Measurements from ENCODE around the gene RDH5.

The RDH5 gene

DNA sequence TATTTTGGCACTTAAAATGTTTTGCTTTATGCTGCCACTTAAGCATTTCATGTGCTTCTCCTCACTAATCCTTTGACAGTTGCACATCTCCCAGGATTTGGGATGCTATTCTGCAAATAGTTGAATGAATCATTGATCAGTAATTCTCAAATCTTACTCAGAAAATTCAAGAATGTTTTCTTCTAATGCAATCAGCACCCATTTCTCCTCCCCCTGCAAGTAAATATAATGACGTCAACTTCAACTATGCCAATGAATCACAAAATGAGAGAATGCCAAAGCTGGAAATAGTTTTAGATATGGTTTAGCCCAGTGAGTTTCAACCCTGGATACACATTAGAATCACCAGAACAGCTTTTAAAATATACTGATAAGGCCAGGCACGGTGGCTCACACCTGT, 6.5 kb upstream of the RDH5 start:
- DNase-seq: no peak

DNA sequence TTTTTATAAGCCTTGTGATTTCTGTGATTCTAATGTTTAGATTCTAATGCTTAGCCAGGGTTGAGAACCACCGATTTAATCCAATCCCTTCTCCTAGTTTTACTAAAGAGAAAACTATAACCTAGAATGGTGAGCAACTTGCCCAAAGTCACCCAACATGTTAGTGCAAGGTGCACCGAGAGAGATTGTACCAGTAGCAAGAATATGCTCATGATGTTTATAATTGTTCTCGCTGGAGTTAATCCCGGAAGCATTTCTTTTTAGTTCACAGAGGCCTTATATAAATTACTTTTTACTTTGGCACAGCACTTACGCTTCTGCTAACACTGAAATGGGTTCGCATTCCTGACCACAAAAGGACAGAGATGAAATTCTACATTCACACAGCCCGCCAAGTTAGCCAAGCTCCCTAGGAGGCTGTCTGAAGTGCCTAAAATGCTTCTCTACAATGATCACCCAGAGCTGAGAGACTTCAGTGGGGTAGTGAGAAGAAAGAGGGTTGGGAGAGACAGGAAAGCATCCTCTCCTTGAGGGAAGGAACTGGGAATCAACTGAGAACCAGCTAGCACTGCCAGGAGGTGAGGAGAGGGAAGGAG, 4.9 kb upstream of the RDH5 start:
- DNase-seq: no peak

DNA sequence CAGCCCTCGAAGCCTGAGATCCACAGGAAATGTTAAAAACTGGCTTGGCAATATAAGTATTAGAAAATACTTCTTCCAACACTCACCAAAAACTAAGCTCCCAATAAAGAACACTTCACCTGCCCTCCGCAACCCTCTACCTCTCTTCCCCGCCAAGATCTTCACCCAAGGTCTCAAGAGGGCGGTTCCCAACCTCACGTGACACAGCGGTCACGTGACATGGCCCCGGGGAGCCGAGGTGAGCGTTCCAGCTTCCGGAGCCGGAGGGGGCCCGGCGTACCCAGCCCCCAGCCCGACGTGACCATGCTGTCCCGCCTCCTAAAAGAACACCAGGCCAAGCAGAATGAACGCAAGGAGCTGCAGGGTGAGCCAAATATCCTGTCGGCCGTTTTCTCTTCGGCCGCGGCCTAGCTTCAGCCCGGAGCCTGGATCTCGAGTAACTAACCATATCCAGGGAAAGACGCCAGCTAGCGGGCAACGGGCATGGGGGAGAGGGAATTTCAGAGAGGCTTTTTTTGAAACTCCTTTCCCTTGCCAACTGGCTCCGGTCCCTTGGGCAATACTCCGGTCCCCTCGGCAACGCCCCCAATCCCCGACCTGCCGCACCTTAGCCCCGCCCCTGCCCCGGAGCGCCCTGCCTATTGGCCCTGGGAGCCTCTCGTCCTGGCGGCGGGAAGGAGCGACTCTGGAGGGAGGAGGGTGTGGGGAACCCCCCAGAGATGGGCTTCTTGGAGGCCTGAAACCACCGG, 4.2 kb upstream of the RDH5 start, which contains the start of gene BLOC1S1:
BLOC1S1 (plus strand) TSS at position 214 of the 749 bp plus-strand sequence; CDS start at position 220, 6 bp downstream.
- peak; percentile 95 for DNase-seq

DNA sequence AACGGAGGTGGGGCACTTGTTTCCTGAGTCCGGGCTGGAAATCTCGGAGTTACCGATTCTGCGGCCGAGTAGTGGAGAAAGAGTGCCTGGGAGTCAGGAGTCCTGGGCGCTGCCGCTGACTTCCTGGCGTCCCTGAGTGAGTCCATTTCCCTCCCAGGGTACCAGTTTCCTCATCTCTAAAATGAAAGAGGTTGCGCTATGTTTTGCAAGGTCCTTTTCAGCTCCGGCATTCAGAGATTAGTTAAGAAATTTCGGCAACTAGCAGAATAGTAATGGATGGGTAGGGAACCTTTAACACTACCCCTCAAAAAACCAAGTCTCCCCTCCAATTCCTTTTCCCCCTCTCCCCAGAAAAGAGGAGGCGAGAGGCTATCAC, 3.6 kb upstream of the RDH5 start:
- no peak for DNase-seq

DNA sequence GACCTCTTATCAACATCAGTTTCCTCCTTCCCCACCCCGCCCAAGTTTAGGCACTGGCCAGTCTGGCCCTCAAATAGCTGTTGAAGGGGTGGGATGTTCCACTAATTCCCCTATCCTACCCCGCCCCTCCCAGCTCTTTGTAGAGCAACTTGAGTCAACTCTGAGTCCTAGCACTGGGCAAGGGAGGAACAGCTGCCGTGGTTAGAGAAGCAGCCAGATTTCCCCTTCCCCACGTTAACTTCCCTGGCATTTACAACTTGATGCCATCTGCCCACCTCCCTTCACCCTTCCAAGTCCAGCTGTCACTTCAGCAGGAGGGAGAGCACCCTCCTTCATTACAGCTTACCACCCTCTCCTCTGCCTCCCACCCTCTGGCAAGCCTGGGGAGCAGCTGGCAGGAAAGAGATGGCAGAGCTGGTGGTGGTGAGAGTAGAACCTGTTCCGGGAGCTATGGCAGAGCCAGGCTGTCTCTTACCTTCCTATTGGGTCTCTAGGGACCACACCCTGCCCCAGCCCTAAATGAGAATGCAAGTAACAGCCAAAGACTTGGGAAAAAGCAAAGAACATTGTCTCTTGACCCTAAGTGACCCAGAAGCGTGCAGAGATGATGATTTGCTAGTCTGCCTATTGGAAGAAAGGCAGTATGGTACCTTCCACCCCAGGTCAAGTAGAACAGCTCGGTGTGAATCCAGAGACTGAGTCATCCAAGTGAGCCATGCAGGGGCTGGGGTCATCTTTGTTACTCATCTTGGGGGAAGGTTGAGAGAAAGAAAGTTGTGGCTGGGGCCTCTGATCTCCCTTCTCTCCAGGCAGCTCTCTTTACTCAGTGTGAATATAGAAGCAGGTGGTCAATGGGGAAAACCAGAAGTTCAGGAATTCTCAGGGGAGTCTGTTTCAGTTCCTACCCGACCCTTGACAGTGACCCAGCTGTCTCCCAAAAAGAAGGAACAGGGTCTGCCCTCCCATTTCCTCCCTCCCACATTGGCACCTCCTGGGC, 2.9 kb upstream of the RDH5 start:
- DNase-seq: peak; percentile 54

DNA sequence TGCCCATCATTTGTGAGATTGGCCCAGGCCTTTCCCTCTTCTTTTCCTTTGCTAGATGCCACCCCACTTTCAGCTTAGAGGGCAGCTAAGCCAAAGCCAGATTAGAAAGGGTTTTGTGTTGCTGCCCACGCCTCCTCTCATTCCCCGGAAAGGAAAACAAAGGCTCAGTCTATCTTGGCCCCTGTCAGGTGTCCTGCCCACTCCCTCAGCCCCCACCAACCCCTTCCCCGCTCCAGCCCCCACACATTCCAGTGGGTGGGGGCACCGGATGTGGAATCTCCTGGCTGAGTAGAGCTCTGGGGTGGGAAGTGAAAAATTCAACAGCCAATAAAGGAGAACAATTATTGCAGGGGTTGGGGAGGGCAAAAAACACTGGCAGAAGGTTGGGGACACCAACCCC, 2.2 kb upstream of the RDH5 start:
- no peak for DNase-seq

DNA sequence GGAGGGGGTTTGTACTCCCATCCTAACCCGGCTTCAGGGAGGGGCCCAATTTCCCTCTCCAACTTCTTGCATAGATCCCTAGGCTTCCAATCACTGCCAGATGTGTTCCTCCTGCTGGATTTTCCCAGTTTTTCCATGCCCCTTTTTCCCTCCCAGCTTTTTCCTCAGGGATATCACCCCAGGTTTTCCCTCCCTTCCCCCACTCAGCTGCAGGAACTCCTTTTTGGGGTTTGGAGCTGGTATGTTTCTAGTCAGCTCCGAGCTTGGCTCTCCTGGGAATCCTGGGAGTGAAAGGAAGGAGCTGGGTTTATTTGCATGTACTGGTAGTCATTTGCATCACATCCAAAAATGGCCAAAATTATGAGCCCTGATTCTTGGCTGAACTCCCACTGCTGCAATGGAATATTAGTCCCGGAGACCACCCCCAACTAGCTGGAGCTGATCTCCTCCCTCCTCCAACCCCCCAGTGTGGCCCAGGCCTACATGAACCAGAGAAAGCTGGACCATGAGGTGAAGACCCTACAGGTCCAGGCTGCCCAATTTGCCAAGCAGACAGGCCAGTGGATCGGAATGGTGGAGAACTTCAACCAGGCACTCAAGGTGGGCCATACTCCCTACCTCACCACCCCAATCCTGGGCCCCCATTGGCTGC, 1.4 kb upstream of the RDH5 start:
- DNase-seq: no peak

DNA sequence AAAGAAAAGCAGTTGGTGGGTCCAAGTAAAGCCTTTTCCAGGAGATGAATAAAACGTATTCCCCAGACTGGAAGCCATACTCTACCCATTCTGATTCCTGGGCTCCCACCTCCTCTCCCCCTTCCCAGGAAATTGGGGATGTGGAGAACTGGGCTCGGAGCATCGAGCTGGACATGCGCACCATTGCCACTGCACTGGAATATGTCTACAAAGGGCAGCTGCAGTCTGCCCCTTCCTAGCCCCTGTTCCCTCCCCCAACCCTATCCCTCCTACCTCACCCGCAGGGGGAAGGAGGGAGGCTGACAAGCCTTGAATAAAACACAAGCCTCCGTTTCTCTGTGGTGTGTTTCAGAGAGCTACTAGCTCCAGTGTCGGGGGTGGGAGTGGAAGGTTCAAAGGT, 822 bp upstream of the RDH5 start:
- no peak for DNase-seq

DNA sequence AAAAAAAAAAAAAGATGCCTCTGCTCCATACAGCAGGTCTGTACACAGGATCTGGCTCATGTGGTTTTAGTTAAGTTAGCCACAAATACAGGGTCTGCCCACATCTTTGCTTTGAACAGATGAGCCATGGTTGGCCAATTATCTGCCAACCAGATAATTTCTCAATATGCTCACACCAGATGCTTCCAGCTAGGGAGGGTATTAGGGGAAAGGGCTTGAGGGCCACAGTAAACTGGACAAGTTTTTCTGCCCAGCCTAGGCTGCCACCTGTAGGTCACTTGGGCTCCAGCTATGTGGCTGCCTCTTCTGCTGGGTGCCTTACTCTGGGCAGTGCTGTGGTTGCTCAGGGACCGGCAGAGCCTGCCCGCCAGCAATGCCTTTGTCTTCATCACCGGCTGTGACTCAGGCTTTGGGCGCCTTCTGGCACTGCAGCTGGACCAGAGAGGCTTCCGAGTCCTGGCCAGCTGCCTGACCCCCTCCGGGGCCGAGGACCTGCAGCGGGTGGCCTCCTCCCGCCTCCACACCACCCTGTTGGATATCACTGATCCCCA, 776 bp downstream of the RDH5 start:
- DNase-seq: peak; percentile 55

DNA sequence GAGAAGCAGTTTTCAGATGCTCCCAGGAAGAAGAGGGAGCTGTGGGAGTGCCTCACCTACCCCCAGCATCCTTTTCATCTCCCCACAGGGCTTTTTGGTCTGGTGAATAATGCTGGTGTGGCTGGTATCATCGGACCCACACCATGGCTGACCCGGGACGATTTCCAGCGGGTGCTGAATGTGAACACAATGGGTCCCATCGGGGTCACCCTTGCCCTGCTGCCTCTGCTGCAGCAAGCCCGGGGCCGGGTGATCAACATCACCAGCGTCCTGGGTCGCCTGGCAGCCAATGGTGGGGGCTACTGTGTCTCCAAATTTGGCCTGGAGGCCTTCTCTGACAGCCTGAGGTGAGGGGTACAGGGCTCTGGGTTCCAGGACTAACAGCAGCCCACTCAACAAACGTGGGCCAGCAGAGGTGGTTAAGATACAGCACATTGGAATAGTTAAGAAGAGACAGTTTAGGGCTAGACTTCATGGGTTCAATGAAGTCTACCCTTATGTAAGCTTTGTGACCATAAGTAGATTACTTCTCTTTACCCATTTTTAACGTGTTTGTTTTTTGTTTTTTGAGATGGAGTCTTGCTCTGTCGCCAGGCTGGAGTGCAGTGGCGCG, 1.5 kb downstream of the RDH5 start:
- DNase-seq: no peak

DNA sequence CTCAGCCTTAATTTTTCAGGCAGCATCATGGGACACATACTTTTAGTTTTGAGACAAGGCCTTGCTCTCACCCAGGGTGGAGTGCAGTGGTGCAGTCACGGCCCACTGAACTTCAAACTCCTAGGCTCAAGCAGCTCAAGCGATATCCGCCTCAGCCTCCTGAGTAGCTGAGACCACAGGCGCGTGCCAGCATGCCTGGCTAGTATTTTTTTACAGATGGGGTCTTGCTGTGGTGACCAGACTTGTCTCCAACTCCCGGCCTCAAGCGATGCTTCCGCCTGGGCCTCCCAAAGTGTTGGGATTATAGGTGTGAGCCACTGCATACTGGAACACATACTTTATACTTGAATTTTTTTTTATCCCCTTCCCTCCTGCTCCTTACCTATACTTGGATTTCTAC, 2.8 kb downstream of the RDH5 start:
- DNase-seq: no peak

DNA sequence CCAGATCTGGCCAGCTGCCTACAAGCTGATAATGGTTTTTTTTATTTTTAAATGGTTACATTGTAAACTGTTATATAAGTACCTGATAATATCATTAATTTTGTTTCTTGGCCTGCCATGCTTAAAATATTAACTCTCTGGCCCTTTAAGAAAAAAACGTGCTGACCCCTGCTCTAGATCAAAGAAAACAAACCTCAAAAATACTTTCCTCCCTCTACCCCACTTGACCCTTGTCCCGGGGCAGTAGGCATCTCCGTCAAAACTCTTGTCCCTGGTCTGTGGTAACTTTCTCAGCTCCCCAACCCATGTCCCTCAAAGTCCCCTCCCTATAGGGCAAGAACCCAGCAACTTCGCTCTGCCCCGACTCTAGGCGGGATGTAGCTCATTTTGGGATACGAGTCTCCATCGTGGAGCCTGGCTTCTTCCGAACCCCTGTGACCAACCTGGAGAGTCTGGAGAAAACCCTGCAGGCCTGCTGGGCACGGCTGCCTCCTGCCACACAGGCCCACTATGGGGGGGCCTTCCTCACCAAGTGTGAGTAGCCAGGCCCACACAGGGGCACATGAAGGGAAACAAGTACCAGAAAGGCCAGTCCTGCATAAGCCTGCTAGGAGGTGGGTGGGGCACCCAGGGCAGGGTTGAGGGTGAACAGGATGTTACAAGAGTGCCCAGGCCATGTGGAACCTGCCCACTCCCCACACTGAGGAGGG, 3.5 kb downstream of the RDH5 start:
- no peak for DNase-seq

DNA sequence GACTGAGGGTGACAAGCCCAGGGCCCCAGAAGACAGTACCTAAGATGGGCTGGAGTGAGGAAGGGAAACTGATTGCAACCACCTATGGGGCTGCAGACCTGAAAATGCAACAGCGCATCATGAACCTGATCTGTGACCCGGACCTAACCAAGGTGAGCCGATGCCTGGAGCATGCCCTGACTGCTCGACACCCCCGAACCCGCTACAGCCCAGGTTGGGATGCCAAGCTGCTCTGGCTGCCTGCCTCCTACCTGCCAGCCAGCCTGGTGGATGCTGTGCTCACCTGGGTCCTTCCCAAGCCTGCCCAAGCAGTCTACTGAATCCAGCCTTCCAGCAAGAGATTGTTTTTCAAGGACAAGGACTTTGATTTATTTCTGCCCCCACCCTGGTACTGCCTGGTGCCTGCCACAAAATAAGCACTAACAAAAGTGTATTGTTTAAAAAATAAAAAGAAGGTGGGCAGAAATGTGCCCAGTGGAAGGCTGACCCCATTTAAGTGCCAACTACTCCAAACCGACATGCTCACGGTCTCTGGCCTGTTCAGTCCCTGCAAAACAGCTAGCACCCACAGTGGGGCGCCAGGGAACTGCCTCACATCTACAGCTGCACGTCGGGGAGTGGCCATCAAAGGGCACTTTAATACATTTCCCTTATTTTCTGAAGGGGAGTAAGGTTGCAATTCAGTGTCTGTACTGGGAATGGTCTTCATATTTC, 4.2 kb downstream of the RDH5 start:
- peak; percentile 82 for DNase-seq

DNA sequence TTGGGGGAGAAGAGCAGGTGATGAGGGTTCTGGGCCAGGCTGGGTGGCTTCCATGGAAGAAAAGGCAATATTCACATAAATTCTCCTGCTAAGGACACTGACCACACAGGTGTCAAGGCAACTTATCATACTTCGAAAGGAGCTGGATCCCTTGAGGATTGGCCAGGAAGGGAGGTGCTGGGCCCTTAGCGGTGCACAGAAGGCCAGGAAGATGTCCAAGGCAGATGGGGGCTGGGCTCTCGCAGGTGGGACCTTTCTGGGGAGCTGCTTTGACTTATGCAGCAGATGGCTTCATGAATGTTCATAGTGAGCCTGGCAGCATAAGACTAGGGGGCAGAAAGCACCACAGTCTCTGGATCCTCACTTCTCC, 4.7 kb downstream of the RDH5 start:
- no peak for DNase-seq

DNA sequence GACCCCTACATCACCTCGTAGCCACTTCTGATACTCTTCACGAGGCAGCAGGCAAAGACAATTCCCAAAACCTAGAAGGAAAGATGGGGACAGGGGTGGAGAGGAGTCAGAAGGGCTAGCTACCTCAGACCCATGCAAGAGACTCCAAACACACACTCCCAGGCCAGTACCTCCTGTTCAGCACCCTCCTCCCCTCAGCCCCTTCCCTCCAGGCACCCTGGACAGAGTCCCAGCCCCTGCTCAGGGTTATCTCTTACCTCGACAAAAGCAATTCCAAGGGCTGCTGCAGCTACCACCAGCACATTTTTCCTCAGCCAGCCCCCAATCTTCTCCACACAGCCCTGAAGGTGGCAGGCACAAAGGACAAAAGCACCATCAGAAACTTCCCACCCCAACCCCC, 5.4 kb downstream of the RDH5 start:
- DNase-seq: no peak

DNA sequence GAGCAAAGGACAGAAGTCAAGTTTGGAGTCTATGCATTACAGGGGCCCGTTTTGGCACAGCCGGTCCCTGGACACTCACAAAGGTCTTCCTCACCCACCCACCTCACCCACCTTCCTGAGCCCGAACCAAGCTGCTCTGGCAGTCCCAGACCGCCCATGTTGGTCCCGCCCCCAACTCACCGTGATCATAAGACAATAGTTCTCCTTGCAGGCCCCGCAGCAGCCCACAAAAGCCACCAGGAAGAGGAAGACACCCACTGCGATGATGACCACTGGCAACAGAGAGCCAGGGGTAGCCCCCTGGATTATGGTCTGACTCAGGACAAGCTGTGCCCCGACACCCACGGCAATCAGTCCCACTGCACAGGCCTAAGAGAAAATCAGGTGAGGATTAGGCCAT, 6.8 kb downstream of the RDH5 start:
- DNase-seq: no peak

DNA sequence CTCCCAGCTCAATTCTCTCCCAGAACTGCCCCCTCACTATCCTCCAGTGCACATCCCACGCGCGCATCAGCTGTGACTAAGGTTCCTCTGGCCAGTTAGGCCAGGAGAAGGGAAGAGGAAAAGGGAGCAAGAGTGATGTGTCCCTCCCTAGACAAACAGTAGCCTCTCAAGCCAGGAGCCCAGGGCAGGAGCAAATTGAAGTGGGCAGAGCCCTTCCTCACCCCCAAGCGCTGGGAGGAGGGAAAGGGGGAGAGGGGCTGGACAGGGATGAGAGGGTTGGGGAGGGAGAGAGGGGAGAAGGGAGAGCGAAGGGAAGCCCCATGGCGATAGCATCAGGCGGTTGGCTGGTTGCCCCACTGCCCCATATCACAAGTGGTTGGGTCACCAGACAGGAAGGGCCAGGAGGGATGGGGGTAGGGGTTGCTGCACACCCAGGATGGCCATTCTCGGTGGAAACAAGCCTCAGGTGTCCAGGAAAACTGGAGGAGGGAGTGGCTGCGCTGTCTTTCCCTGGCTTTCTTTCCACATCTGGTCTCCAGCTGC, 7.5 kb downstream of the RDH5 start:
- peak; percentile 57 for DNase-seq

DNA sequence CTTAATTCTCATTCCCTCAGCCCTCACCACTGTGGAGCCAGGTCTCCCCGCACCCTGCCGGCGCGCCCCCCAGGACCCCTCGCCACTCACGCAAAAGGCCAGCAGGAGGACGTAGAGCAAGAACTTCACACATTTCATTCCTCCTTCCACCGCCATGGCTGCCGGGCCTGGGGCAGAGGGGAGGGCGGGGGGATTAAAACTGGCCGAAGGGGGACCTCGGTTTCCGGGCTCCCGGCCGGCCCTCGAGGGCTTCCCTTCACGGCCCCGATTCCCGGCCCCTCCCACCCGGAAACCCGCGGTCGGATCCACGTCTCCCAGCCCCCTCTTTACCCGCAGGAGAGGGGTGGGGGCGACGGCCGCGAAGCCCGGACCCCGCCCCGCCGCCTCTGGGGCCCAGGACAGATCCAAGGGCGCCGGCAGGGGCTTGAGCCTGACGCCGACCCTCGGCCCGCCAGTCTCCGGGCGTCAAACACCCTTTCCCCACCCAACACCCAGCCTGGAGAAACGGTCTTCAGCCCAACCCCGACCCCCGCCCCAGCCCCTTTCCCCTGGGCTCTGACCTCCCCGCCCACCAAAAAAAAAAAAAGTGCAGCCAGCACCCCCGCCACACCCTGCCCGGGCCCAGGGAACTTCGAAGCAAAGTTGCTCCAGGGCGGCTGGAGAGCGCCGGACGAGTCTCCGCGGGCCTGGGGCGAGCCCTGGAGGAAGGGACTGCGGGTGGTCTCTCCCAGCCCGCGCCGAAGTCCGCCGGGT, 8.2 kb downstream of the RDH5 start:
- peak; percentile 17 for DNase-seq

DNA sequence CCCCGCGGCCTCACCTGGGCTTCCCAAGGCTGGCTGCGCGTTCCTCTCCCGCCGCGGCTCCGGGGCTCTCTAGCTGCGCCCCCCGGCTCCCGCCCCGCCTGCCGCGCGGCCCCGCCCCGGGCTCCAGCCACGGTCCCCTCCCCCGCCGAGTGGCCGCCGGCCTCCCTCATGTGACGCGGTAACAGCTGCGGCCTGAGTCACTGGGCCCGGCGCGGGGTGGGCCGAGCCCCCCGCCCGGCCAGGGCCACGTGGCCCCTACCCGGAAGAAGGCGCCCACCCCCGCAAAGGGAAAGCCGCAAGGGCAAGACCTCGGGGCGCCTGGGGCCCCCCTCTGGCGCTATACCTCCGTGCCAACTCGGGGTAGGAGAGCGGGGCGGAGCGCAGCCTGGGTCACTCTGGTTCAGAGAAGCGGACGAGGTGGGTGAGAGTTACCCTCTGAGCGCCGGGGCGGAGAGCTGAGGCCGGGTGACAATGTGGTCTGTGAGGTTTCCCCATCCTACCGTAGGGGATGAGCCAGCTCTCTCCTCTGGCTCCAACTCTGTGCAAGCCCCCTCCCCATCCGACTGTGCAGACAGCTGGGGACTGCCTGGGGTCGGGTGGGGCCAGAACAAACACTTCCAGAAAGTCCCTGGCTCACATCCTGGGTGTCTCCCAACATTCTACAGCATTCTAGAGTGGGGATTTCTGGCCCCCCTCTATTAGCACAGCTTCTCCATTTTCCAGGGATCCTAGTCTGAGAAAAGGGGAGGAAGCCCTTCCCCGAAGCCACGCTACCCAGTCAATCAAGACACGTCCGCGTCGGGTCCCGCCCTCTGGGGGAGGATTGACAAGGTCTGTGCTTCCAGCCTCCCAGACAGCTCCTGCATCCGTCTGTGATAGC, 9.0 kb downstream of the RDH5 start, which contains the start of gene CD63:
CD63 (minus strand) TSS at position 71 of the 880 bp plus-strand sequence. CDS start 668 bp downstream, outside the sequence.
- peak; percentile 90 for DNase-seq
